ENCODE data around the gene TGM6. TPM values are rescaled to one million over a fixed set of nuclear protein-coding genes. Genes with fewer than 3 reads are reported as not detected.

Gene TGM6
- total RNA-seq, 1 donor from 2014 or later = not detected

- no peak for DNase-seq (ENCODE audit: low spot score in 2 of 2, unreplicated experiment in 2 of 2)
- no peak overlapping the region for H3K4me3 Mint-ChIP-seq
- no peaks in the 10 kb centered on the region for H3K36me3 Mint-ChIP-seq
- H3K27ac Mint-ChIP-seq = no peak overlapping the region
- TF ChIP-seq CTCF (IDR thresholded peaks at IDR 0.05; ENCODE audit: unreplicated experiment) = no peak
- H3K9me3 Mint-ChIP-seq = peaks cover 14% of the 10 kb centered on the region
- no peaks in the 10 kb centered on the region for H3K27me3 Mint-ChIP-seq (ENCODE audit: low read depth)
- peaks cover 17% of the 10 kb centered on the region for H3K4me1 Mint-ChIP-seq
Observed at GRCh38 chr20:2350606-2351005, 30.1 kb upstream of the TGM6 start.

GRCh38 chr20:2353231-2353630, 27.5 kb upstream of the TGM6 start:
- Mint-ChIP-seq H3K9me3 (peaks cover 18% of the 10 kb centered on the region), H3K27me3 (ENCODE audit: low read depth) (no peaks in the 10 kb centered on the region), H3K27ac (no peak overlapping the region), H3K4me1 (peaks cover 17% of the 10 kb centered on the region), H3K36me3 (no peaks in the 10 kb centered on the region), H3K4me3 (no peak overlapping the region)
- no peak for TF ChIP-seq CTCF (IDR thresholded peaks at IDR 0.05; ENCODE audit: unreplicated experiment)
- DNase-seq (ENCODE audit: low spot score in 2 of 2, unreplicated experiment in 2 of 2) = no peak

GRCh38 chr20:2357114-2357513, 23.6 kb upstream of the TGM6 start:
- peaks cover 1% of the 10 kb centered on the region for H3K4me1 Mint-ChIP-seq
- no peak for DNase-seq (ENCODE audit: low spot score in 2 of 2, unreplicated experiment in 2 of 2)
- H3K27ac Mint-ChIP-seq = no peak overlapping the region
- peaks cover 49% of the 10 kb centered on the region for H3K9me3 Mint-ChIP-seq
- no peak overlapping the region for H3K4me3 Mint-ChIP-seq
- H3K36me3 Mint-ChIP-seq = no peaks in the 10 kb centered on the region
- H3K27me3 Mint-ChIP-seq (ENCODE audit: low read depth) = no peaks in the 10 kb centered on the region
- TF ChIP-seq CTCF (IDR thresholded peaks at IDR 0.05; ENCODE audit: unreplicated experiment) = no peak

GRCh38 chr20:2358006-2358405, 22.7 kb upstream of the TGM6 start:
- H3K27me3 Mint-ChIP-seq (ENCODE audit: low read depth) = no peaks in the 10 kb centered on the region
- H3K9me3 Mint-ChIP-seq = peaks cover 49% of the 10 kb centered on the region
- H3K4me1 Mint-ChIP-seq = no peaks in the 10 kb centered on the region
- no peak for DNase-seq (ENCODE audit: low spot score in 2 of 2, unreplicated experiment in 2 of 2)
- no peak for TF ChIP-seq CTCF (IDR thresholded peaks at IDR 0.05; ENCODE audit: unreplicated experiment)
- no peak overlapping the region for H3K4me3 Mint-ChIP-seq
- no peak overlapping the region for H3K27ac Mint-ChIP-seq
- no peaks in the 10 kb centered on the region for H3K36me3 Mint-ChIP-seq

- H3K4me3 Mint-ChIP-seq = no peak overlapping the region
- no peaks in the 10 kb centered on the region for H3K27me3 Mint-ChIP-seq (ENCODE audit: low read depth)
- no peak for DNase-seq (ENCODE audit: low spot score in 2 of 2, unreplicated experiment in 2 of 2)
- H3K36me3 Mint-ChIP-seq = no peaks in the 10 kb centered on the region
- H3K27ac Mint-ChIP-seq = no peak overlapping the region
- H3K9me3 Mint-ChIP-seq = peaks cover 35% of the 10 kb centered on the region
- no peak for TF ChIP-seq CTCF (IDR thresholded peaks at IDR 0.05; ENCODE audit: unreplicated experiment)
- no peaks in the 10 kb centered on the region for H3K4me1 Mint-ChIP-seq
Observed at GRCh38 chr20:2361035-2361593, 19.6 kb upstream of the TGM6 start.

- no peak for DNase-seq (ENCODE audit: low spot score in 2 of 2, unreplicated experiment in 2 of 2)
- peaks cover 34% of the 10 kb centered on the region for H3K9me3 Mint-ChIP-seq
- H3K4me1 Mint-ChIP-seq = no peaks in the 10 kb centered on the region
- H3K27ac Mint-ChIP-seq = no peak overlapping the region
- peaks cover 1% of the 10 kb centered on the region for H3K27me3 Mint-ChIP-seq (ENCODE audit: low read depth)
- no peak for TF ChIP-seq CTCF (IDR thresholded peaks at IDR 0.05; ENCODE audit: unreplicated experiment)
- H3K4me3 Mint-ChIP-seq = no peak overlapping the region
- no peaks in the 10 kb centered on the region for H3K36me3 Mint-ChIP-seq
Observed at GRCh38 chr20:2363187-2363586, 17.5 kb upstream of the TGM6 start.

All from mesothelial cell of epicardium (in vitro differentiated cells).